ENCODE measurements around the gene ITPR2. TPM values are rescaled to one million over a fixed set of nuclear protein-coding genes. Genes with fewer than 3 reads are reported as not detected.

ITPR2 gene
- total RNA-seq, 3 donors from 2014 or later (not counting 1 experiment from before 2014, with no cell fraction given) = 59.1 to 70.7 (median 68.2) TPM

GRCh38 chr12:26327975-26328644, 504.9 kb downstream of the ITPR2 start:
- no peak for DNase-seq
- ATAC-seq = no peak
- intact Hi-C loops (cut with micrococcal nuclease) = no loop called here

GRCh38 chr12:26323673-26324072, 509.3 kb downstream of the ITPR2 start:
- H3K27me3 Mint-ChIP-seq (ENCODE audit: low read depth in 2 of 2) = peaks cover 3 to 5% of the 10 kb centered on the region in 2 donors
- Histone ChIP-seq H3K4me3 (ENCODE audit: low read length) (no peak overlapping the region), H3K27me3 (ENCODE audit: control insufficient read depth, insufficient read depth, low read length) (no peaks in the 10 kb centered on the region), H3K36me3 (ENCODE audit: control insufficient read depth, insufficient read depth, low read length) (no peaks in the 10 kb centered on the region), H3K4me1 (ENCODE audit: control insufficient read depth, insufficient read depth, low read length) (no peaks in the 10 kb centered on the region), H3K9me3 (ENCODE audit: control insufficient read depth, insufficient read depth, low read length) (no peaks in the 10 kb centered on the region), H3K27ac (ENCODE audit: low read length) (no peak overlapping the region)
- H3K4me3 Mint-ChIP-seq = no peak overlapping the region
- ATAC-seq (no peak), DNase-seq (no peak)
- peaks cover 0 to 3% of the 10 kb centered on the region in 2 donors for H3K9me3 Mint-ChIP-seq
- H3K36me3 Mint-ChIP-seq = peaks cover 5% of the 10 kb centered on the region
- intact Hi-C loops (cut with micrococcal nuclease) = no loop called here
- WGBS (ENCODE audit: insufficient coverage) = 100% methylated on average over 1 of the region's 2 CpGs
- H3K27ac Mint-ChIP-seq = no peak overlapping the region
- TF ChIP-seq CTCF (IDR thresholded peaks at IDR 0.05) = no peak
- H3K4me1 Mint-ChIP-seq = peaks cover 0 to 4% of the 10 kb centered on the region in 2 donors

More at GRCh38 chr12:26327975-26328644, 504.9 kb downstream of the ITPR2 start:
- Mint-ChIP-seq H3K4me3 (no peak overlapping the region), H3K27ac (no peak overlapping the region), H3K4me1 (peaks cover 0 to 4% of the 10 kb centered on the region in 2 donors), H3K9me3 (peaks cover 3 to 8% of the 10 kb centered on the region in 2 donors), H3K36me3 (no peaks in the 10 kb centered on the region), H3K27me3 (ENCODE audit: low read depth in 2 of 2) (peaks cover 5 to 6% of the 10 kb centered on the region in 2 donors)
- no peak for TF ChIP-seq CTCF (IDR thresholded peaks at IDR 0.05)
- H3K36me3 ChIP-seq (ENCODE audit: control insufficient read depth, insufficient read depth, low read length) = no peaks in the 10 kb centered on the region
- H3K4me1 ChIP-seq (ENCODE audit: control insufficient read depth, insufficient read depth, low read length) = no peaks in the 10 kb centered on the region
- peaks cover 5% of the 10 kb centered on the region for H3K9me3 ChIP-seq (ENCODE audit: control insufficient read depth, insufficient read depth, low read length)
- no peaks in the 10 kb centered on the region for H3K27me3 ChIP-seq (ENCODE audit: control insufficient read depth, insufficient read depth, low read length)
- 24% methylated on average over 4 of the region's 4 CpGs for WGBS (ENCODE audit: insufficient coverage)
- no peak overlapping the region for H3K27ac ChIP-seq (ENCODE audit: low read length)
- no peak overlapping the region for H3K4me3 ChIP-seq (ENCODE audit: low read length)

- intact Hi-C loops (cut with micrococcal nuclease) = no loop called here
- H3K27ac Mint-ChIP-seq = no peak overlapping the region
- no peak overlapping the region for H3K4me3 Mint-ChIP-seq
- peaks cover 11% of the 10 kb centered on the region for H3K36me3 Mint-ChIP-seq
- WGBS (ENCODE audit: insufficient coverage) = 90% methylated on average over 5 of the region's 5 CpGs
- no peak overlapping the region for H3K4me3 ChIP-seq (ENCODE audit: low read length)
- H3K27me3 Mint-ChIP-seq (ENCODE audit: low read depth in 2 of 2) = peaks cover 2 to 8% of the 10 kb centered on the region in 2 donors
- no peak for ATAC-seq
- H3K27ac ChIP-seq (ENCODE audit: low read length) = no peak overlapping the region
- no peaks in the 10 kb centered on the region for H3K4me1 ChIP-seq (ENCODE audit: control insufficient read depth, insufficient read depth, low read length)
- no peak for DNase-seq
- no peak for TF ChIP-seq CTCF (IDR thresholded peaks at IDR 0.05)
- no peaks in the 10 kb centered on the region for H3K27me3 ChIP-seq (ENCODE audit: control insufficient read depth, insufficient read depth, low read length)
- H3K9me3 Mint-ChIP-seq = peaks cover 4 to 5% of the 10 kb centered on the region in 2 donors
- no peaks in the 10 kb centered on the region for H3K36me3 ChIP-seq (ENCODE audit: control insufficient read depth, insufficient read depth, low read length)
- peaks cover 5% of the 10 kb centered on the region for H3K9me3 ChIP-seq (ENCODE audit: control insufficient read depth, insufficient read depth, low read length)
- no peaks in the 10 kb centered on the region for H3K4me1 Mint-ChIP-seq
Measured at GRCh38 chr12:26319511-26319910, 513.5 kb downstream of the ITPR2 start.

- ATAC-seq (no peak), DNase-seq (no peak)
- Histone ChIP-seq H3K36me3 (ENCODE audit: control insufficient read depth, insufficient read depth, low read length) (no peaks in the 10 kb centered on the region), H3K27ac (ENCODE audit: low read length) (no peak overlapping the region), H3K4me1 (ENCODE audit: control insufficient read depth, insufficient read depth, low read length) (no peaks in the 10 kb centered on the region), H3K27me3 (ENCODE audit: control insufficient read depth, insufficient read depth, low read length) (no peaks in the 10 kb centered on the region), H3K9me3 (ENCODE audit: control insufficient read depth, insufficient read depth, low read length) (peaks cover 5% of the 10 kb centered on the region), H3K4me3 (ENCODE audit: low read length) (no peak overlapping the region)
- TF ChIP-seq CTCF (IDR thresholded peaks at IDR 0.05) = no peak
- H3K9me3 Mint-ChIP-seq = peaks cover 6 to 9% of the 10 kb centered on the region in 2 donors
- intact Hi-C loops (cut with micrococcal nuclease) = no loop called here
- H3K4me1 Mint-ChIP-seq = no peaks in the 10 kb centered on the region
- H3K27ac Mint-ChIP-seq = no peak overlapping the region
- H3K4me3 Mint-ChIP-seq = no peak overlapping the region
- peaks cover 7 to 8% of the 10 kb centered on the region in 2 donors for H3K27me3 Mint-ChIP-seq (ENCODE audit: low read depth in 2 of 2)
- H3K36me3 Mint-ChIP-seq = peaks cover 18% of the 10 kb centered on the region
- 66% methylated on average over 5 of the region's 5 CpGs for WGBS (ENCODE audit: insufficient coverage)
Measured at GRCh38 chr12:26318661-26319068, 514.3 kb downstream of the ITPR2 start.
